ENCODE results near the gene CDH23.

CDH23 gene

DNA sequence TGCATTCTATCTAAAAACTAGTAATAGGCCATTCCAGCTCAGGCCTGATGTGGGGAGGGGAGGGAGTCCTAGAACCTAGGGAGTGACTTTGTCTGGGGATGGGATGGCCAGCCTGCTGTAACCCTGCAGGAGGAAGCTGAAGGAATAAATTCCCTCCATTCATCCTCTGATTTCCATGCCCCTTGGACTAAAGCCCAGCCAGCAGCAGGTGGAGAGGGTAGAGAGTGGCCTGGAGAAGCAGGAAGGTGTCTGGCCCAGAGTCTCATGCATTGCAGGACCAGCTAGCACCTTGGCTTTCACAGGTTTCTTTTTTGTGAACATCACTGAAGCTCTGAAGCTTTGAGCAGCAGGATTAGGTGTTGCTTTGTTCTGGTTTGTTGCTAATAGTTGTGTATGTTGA is 32.8 kb upstream of the CDH23 start:
- intact Hi-C loops (cut with DNase I; ENCODE audit: low total_unique reads): no loop called here
- no peaks in the 10 kb centered on the region for H3K9me3 ChIP-seq
- H3K36me3 ChIP-seq: peaks cover 0 to 39% (median 7%) of the 10 kb centered on the region in 3 donors
- H3K4me1 ChIP-seq: no peaks in the 10 kb centered on the region
- DNase-seq: no peak
- peaks cover 0 to 5% of the 10 kb centered on the region in 2 donors for H3K27me3 ChIP-seq
- no peak overlapping the region for H3K4me3 ChIP-seq
- H3K27ac ChIP-seq: no peak overlapping the region
- no peak for TF ChIP-seq CTCF (IDR thresholded peaks at IDR 0.05)

GRCh38 chr10:71365366-71365765 is 31.4 kb upstream of the CDH23 start:
- H3K36me3 ChIP-seq: peaks cover 0 to 31% (median 7%) of the 10 kb centered on the region in 3 donors
- no peak for DNase-seq
- TF ChIP-seq CTCF (IDR thresholded peaks at IDR 0.05): no peak
- H3K4me3 ChIP-seq: no peak overlapping the region
- H3K27ac ChIP-seq: no peak overlapping the region
- intact Hi-C loops (cut with DNase I; ENCODE audit: low total_unique reads): no loop called here
- no peaks in the 10 kb centered on the region for H3K9me3 ChIP-seq
- H3K4me1 ChIP-seq: no peaks in the 10 kb centered on the region
- H3K27me3 ChIP-seq: peaks cover 0 to 11% of the 10 kb centered on the region in 2 donors

DNA sequence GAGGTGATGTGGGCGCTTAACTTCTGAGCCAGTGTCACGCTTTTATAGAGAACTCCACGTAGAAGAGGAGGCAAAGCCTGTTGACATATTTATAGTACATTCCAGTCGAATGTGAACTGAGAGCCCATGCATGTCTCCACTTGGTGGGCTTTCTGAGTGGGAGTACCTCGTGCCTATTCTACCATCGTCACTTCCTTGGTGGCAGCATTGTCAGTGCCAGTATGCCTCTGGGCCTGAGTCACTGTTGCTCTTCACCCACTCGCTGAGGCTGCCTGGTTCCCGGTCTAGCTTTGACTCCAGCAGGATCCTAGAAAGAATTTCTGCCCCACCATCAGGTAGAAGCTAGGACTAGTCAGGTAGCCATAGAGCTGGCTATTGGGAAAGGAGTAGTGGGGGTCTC is 30.0 kb upstream of the CDH23 start:
- TF ChIP-seq CTCF (IDR thresholded peaks at IDR 0.05): no peak
- H3K4me1 ChIP-seq: no peaks in the 10 kb centered on the region
- intact Hi-C loops (cut with DNase I; ENCODE audit: low total_unique reads): no loop called here
- no peak overlapping the region for H3K4me3 ChIP-seq
- no peak overlapping the region for H3K27ac ChIP-seq
- H3K27me3 ChIP-seq: peaks cover 0 to 11% of the 10 kb centered on the region in 2 donors
- no peaks in the 10 kb centered on the region for H3K9me3 ChIP-seq
- peaks cover 0 to 19% (median 5%) of the 10 kb centered on the region in 3 donors for H3K36me3 ChIP-seq
- DNase-seq: no peak

GRCh38 chr10:71367271-71367670 is 29.4 kb upstream of the CDH23 start:
- no peak for TF ChIP-seq CTCF (IDR thresholded peaks at IDR 0.05)
- Histone ChIP-seq H3K4me1 (no peaks in the 10 kb centered on the region), H3K4me3 (no peak overlapping the region), H3K27ac (no peak overlapping the region), H3K9me3 (no peaks in the 10 kb centered on the region), H3K36me3 (peaks cover 0 to 13% (median 4%) of the 10 kb centered on the region in 3 donors), H3K27me3 (peaks cover 0 to 11% of the 10 kb centered on the region in 2 donors)
- intact Hi-C loops (cut with DNase I; ENCODE audit: low total_unique reads): no loop called here
- DNase-seq: no peak

DNA sequence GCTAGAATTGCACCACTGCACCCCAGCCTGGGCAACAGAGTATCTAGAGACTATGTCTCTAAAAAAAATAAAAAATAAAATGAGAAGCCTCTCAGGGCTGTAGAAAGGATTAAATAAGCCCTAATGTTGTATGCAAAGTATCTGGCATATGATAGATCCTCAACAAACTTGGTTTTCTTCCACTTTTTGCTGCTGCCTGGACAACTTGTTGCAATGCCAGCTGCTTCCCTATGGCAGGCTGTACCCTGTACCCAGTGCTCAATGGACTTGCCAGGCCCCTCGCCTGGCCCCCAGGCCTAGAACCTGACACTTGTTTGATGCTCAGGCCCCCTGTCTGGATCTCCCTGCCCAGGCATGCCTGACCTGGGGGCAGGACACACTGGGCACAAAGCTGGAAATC is 28.5 kb upstream of the CDH23 start:
- H3K4me3 ChIP-seq: no peak overlapping the region
- no peaks in the 10 kb centered on the region for H3K4me1 ChIP-seq
- H3K36me3 ChIP-seq: peaks cover 0 to 4% (median under 1%) of the 10 kb centered on the region in 3 donors
- TF ChIP-seq CTCF (IDR thresholded peaks at IDR 0.05): no peak
- H3K9me3 ChIP-seq: no peaks in the 10 kb centered on the region
- H3K27ac ChIP-seq: no peak overlapping the region
- no peak for DNase-seq
- intact Hi-C loops (cut with DNase I; ENCODE audit: low total_unique reads): no loop called here
- peaks cover 0 to 13% of the 10 kb centered on the region in 2 donors for H3K27me3 ChIP-seq

- H3K9me3 ChIP-seq: no peaks in the 10 kb centered on the region
- intact Hi-C loops (cut with DNase I; ENCODE audit: low total_unique reads): no loop called here
- H3K4me1 ChIP-seq: no peaks in the 10 kb centered on the region
- peaks cover 0 to 13% of the 10 kb centered on the region in 2 donors for H3K27me3 ChIP-seq
- DNase-seq: no peak
- H3K27ac ChIP-seq: no peak overlapping the region
- H3K36me3 ChIP-seq: no peaks in the 10 kb centered on the region
- no peak for TF ChIP-seq CTCF (IDR thresholded peaks at IDR 0.05)
- H3K4me3 ChIP-seq: no peak overlapping the region
Observed at GRCh38 chr10:71368643-71369042, 28.1 kb upstream of the CDH23 start.
